Naive thymus-derived CD4-positive, alpha-beta T cell (primary cell): ENCODE measurements around the gene ADGRL1. TPM values are rescaled to one million over a fixed set of nuclear protein-coding genes. Genes with fewer than 3 reads are reported as not detected.
"Not testable (repeated sequence)": the region's sequence is repeated elsewhere in the genome, so short reads cannot be mapped to it uniquely, and the experiment has no call there.

Experiments used
- ATAC-seq: fragments of 150-1000 bp; cut with Tn5 transposase; 2 replicates; pipeline ENCODE4 v1.10.0; 2021; ENCODE audit warnings: mild to moderate bottlenecking, moderate library complexity
- CTCF ChIA-PET: fragments of 350-600 bp; sonication (Branson Sonifier 250); formaldehyde crosslinking; loops from one replicate; lab custom pipeline; 2021; ENCODE audit warnings: antibody characterized with exemption; lab: Charles Lee
- POLR2A ChIA-PET: fragments of 350-600 bp; sonication (Branson Sonifier 250); formaldehyde crosslinking; loops from one replicate; lab custom pipeline; 2021; ENCODE audit warnings: antibody characterized with exemption, inconsistent platforms; lab: Charles Lee
- DNase-seq, 9 donors: peaks; one replicate each; pipeline versions ENCODE4 v3.0.0 to v3.0.0-alpha.2; 2020 to 2022; ENCODE audit warnings: mixed read lengths in 1 of 9
- H3K27ac ChIP-seq: one replicate; pipeline ENCODE4 v1.7.0; 2013; ENCODE audit warnings: mild to moderate bottlenecking, low read depth, low read length, moderate library complexity
- H3K27me3 ChIP-seq, 2 donors: one replicate each; pipeline ENCODE4 v1.7.0; 2013; ENCODE audit warnings: low read length in 2 of 2, mild to moderate bottlenecking in 2 of 2, moderate library complexity in 2 of 2; ENCODE audit not compliant: control insufficient read depth in 2 of 2, insufficient read depth in 2 of 2
- H3K36me3 ChIP-seq, 3 experiments: 1 replicate in 2 of 3; 2 replicates in 1 of 3; pipeline ENCODE4 v1.7.0; 2013; ENCODE audit warnings: low read length in 3 of 3, mild to moderate bottlenecking in 3 of 3, moderate library complexity in 1 of 3; ENCODE audit not compliant: insufficient read depth in 3 of 3, control insufficient read depth in 2 of 3
- H3K4me1 ChIP-seq, 2 donors: one replicate each; pipeline ENCODE4 v1.7.0; 2013; ENCODE audit warnings: low read length in 2 of 2, mild to moderate bottlenecking in 2 of 2, moderate library complexity in 1 of 2; ENCODE audit not compliant: control insufficient read depth in 2 of 2, insufficient read depth in 2 of 2
- H3K4me3 ChIP-seq: 2 replicates; pipeline ENCODE4 v1.7.0; 2013; ENCODE audit warnings: mild to moderate bottlenecking, low read length
- H3K9me3 ChIP-seq, 3 experiments: 1 replicate in 2 of 3; 2 replicates in 1 of 3; pipeline ENCODE4 v1.7.0; 2013; ENCODE audit warnings: low read length in 3 of 3; ENCODE audit not compliant: control insufficient read depth in 2 of 3
- H3K27ac Mint-ChIP-seq, 9 donors: one replicate each; pipeline ENCODE4 v1.8.0; 2020 to 2022; ENCODE audit warnings: mixed read lengths in 9 of 9, mild to moderate bottlenecking in 8 of 9, moderate library complexity in 5 of 9, inconsistent platforms in 2 of 9
- H3K27me3 Mint-ChIP-seq, 5 donors: one replicate each; pipeline ENCODE4 v1.8.0; 2021 to 2022; ENCODE audit warnings: mixed read lengths in 5 of 5, mild to moderate bottlenecking in 1 of 5
- H3K36me3 Mint-ChIP-seq, 5 donors: one replicate each; pipeline ENCODE4 v1.8.0; 2020 to 2022; ENCODE audit warnings: mixed read lengths in 5 of 5, mild to moderate bottlenecking in 3 of 5, inconsistent platforms in 1 of 5
- H3K4me1 Mint-ChIP-seq, 7 donors: one replicate each; pipeline ENCODE4 v1.8.0; 2020 to 2022; ENCODE audit warnings: mixed read lengths in 7 of 7, mild to moderate bottlenecking in 3 of 7, inconsistent platforms in 1 of 7
- H3K4me3 Mint-ChIP-seq, 10 donors: one replicate each; pipeline ENCODE4 v1.8.0; 2020 to 2022; ENCODE audit warnings: mild to moderate bottlenecking in 10 of 10, mixed read lengths in 10 of 10, moderate library complexity in 6 of 10, inconsistent platforms in 2 of 10
- H3K9me3 Mint-ChIP-seq, 11 donors: one replicate each; pipeline ENCODE4 v1.8.0; 2020 to 2022; ENCODE audit warnings: mixed read lengths in 11 of 11, mild to moderate bottlenecking in 4 of 11, inconsistent platforms in 1 of 11, moderate library complexity in 1 of 11
- intact Hi-C, 2 donors: fragments of 100-400 bp; cut with micrococcal nuclease; formaldehyde crosslinking; loops; one replicate each; pipeline ENCODE4 v1.15.1; 2023
- polyA plus RNA-seq, 2 donors: library from polyadenylated mRNA; unstranded; fragments of 300-500 nt; fragmentation: Illumina TruSeq; gene quantifications; one replicate each; pipeline ENCODE4 v1.2.3, GENCODE V29; 2021
- total RNA-seq, 6 experiments: library from RNA in 5 of 6; stranded (reverse) in 5 of 6; gene quantifications; 1 replicate in 5 of 6; 2 replicates in 1 of 6; pipeline ENCODE4 v1.2.3 and lab custom pipeline; 2021 to 2026

ADGRL1 gene
- total and polyA plus RNA-seq, 7 experiments from 2014 or later: 0.72 to 39.4 (median 31.1) TPM

- Histone ChIP-seq H3K36me3 (peaks cover 0 to 8% (median 0%) of the 10 kb centered on the region in 3 experiments), H3K4me3 (no peak overlapping the region), H3K9me3 (no peaks in the 10 kb centered on the region), H3K27me3 (no peaks in the 10 kb centered on the region), H3K27ac (no peak overlapping the region), H3K4me1 (no peaks in the 10 kb centered on the region)
- H3K9me3 Mint-ChIP-seq: no peaks in the 10 kb centered on the region
- H3K36me3 Mint-ChIP-seq: peaks cover 0 to 5% (median 0%) of the 10 kb centered on the region in 5 donors
- intact Hi-C loops: no loop called here
- DNase-seq (no peak), ATAC-seq (no peak)
- H3K27me3 Mint-ChIP-seq: no peaks in the 10 kb centered on the region
- CTCF ChIA-PET: interaction anchor here (2.1 kb wide), 1 partner anchor 45 kb away, joined by 8 read pairs; the partner anchor contains the start of gene ASF1B
- no peak overlapping the region for H3K4me3 Mint-ChIP-seq
- peaks cover 0 to 10% (median 5%) of the 10 kb centered on the region in 7 donors for H3K4me1 Mint-ChIP-seq
- POLR2A ChIA-PET: interaction anchor here (0.9 kb wide), 1 partner anchor 9 kb away, joined by 3 read pairs; no protein-coding TSS in a partner anchor
- no peak overlapping the region for H3K27ac Mint-ChIP-seq
Measured at GRCh38 chr19:14182476-14182875, 23.5 kb downstream of the ADGRL1 start.

DNA sequence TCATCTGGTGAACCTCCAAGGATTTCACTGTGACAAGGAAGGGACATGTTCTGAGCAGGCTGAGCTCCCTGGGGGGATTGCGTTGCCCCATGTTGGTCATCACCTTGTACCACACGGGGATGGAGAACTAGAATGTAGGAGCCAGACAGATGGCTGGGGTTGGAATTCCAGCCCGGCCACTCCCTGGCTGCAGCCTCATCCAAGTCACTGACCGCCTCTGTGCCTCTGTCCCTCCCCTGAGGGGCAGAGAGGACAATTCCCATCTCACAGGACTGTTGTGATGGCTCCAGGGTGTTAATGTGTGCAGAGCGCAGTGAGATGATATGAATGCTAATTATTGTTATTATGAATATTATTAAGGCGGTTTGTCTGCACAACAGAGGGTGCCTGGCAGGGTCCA is 24.1 kb downstream of the ADGRL1 start:
- H3K36me3 Mint-ChIP-seq: peaks cover 0 to 11% (median 0%) of the 10 kb centered on the region in 5 donors
- ChIA-PET POLR2A (interaction anchor here (0.6 to 0.9 kb wide), 2 partner anchors 11 to 1954 kb away, joined by 3 read pairs; no protein-coding TSS in a partner anchor), CTCF (interaction anchor here (2.1 kb wide), 1 partner anchor 45 kb away, joined by 8 read pairs; the partner anchor contains the start of gene ASF1B)
- H3K27ac ChIP-seq: no peak overlapping the region
- peaks cover 0 to 13% (median 0%) of the 10 kb centered on the region in 3 experiments for H3K36me3 ChIP-seq
- no peak overlapping the region for H3K4me3 Mint-ChIP-seq
- peak overlapping the region in 1 of 9 donors; percentile 75 for H3K27ac Mint-ChIP-seq
- DNase-seq: no peak
- no peaks in the 10 kb centered on the region for H3K27me3 Mint-ChIP-seq
- no peaks in the 10 kb centered on the region for H3K4me1 ChIP-seq
- no peaks in the 10 kb centered on the region for H3K9me3 Mint-ChIP-seq
- no peak for ATAC-seq
- H3K4me3 ChIP-seq: no peak overlapping the region
- H3K4me1 Mint-ChIP-seq: peaks cover 0 to 9% (median 5%) of the 10 kb centered on the region in 7 donors
- H3K9me3 ChIP-seq: no peaks in the 10 kb centered on the region
- intact Hi-C loops: no loop called here
- H3K27me3 ChIP-seq: no peaks in the 10 kb centered on the region

DNA sequence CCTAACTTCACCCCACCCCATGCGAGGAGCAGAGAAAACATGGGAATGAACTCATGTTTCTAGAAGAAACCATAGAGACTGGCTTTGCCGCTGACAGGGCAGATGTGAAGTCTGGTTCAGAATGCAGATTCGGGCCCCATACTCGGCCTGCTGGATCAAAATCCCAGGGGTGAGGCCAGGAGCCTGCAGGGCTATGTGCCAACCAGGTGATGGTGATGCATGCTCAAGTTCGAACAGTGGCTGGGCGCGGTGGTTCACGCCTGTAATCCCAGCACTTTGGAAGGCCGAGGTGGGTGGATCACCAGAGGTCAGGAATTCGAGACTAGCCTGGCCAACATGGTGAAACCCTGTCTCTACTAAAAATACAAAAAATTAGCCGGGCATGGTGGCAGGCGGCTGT is 24.8 kb downstream of the ADGRL1 start:
- H3K27ac ChIP-seq, H3K4me3 ChIP-seq, H3K27me3 Mint-ChIP-seq, H3K4me1 Mint-ChIP-seq, H3K4me3 Mint-ChIP-seq, intact Hi-C loops, H3K9me3 ChIP-seq, H3K27me3 ChIP-seq, DNase-seq, CTCF ChIA-PET, H3K9me3 Mint-ChIP-seq, H3K4me1 ChIP-seq, ATAC-seq: not testable (repeated sequence)
- peaks cover 0 to 21% (median 0%) of the 10 kb centered on the region in 3 experiments for H3K36me3 ChIP-seq
- Mint-ChIP-seq H3K36me3 (peaks cover 0 to 13% (median 2%) of the 10 kb centered on the region in 5 donors), H3K27ac (peak overlapping the region in 1 of 9 donors; percentile 45)
- POLR2A ChIA-PET: interaction anchor here (0.6 to 0.9 kb wide), 2 partner anchors 10 to 1955 kb away, joined by 3 read pairs; no protein-coding TSS in a partner anchor

DNA sequence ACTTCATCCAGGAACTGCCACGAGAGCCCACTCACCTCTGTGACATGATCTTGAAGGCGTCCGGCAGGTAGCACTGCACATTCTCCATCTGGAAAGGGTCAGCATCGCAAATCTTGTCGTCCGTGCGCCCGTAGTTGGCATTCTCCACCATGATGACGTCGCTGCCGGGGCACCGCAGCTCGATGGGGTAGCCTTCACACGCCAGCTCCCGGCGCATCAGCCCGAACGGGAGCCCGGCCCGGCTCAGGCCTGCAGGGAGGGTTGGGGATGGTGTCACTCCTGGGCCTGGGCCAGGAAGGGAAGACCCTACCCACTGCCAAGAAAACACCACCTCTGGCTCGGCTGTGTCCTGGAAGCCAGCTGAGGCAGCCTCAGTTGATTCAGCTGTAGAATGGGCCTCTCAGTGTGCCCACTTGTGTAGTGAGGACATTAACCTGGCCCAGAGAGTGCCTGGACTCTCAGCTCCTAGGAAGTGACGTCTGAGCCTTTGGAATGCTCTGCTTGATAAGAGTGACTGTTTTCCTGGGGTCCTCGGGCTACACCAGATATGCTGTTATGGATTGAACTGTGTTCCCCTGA is 28.4 kb downstream of the ADGRL1 start:
- H3K4me3 ChIP-seq: no peak overlapping the region
- H3K27ac ChIP-seq: no peak overlapping the region
- no peaks in the 10 kb centered on the region for H3K27me3 ChIP-seq
- no peak overlapping the region for H3K4me3 Mint-ChIP-seq
- no peaks in the 10 kb centered on the region for H3K27me3 Mint-ChIP-seq
- intact Hi-C loops: no loop called here
- DNase-seq: no peak
- no peaks in the 10 kb centered on the region for H3K4me1 ChIP-seq
- ChIA-PET POLR2A (no interaction called here), CTCF (no interaction called here)
- peaks cover 0 to 38% (median 0%) of the 10 kb centered on the region in 3 experiments for H3K36me3 ChIP-seq
- no peaks in the 10 kb centered on the region for H3K9me3 ChIP-seq
- ATAC-seq: no peak
- peaks cover 5 to 19% (median 7%) of the 10 kb centered on the region in 5 donors for H3K36me3 Mint-ChIP-seq
- H3K9me3 Mint-ChIP-seq: no peaks in the 10 kb centered on the region
- peaks cover 6 to 10% (median 7%) of the 10 kb centered on the region in 7 donors for H3K4me1 Mint-ChIP-seq
- no peak overlapping the region for H3K27ac Mint-ChIP-seq

DNA sequence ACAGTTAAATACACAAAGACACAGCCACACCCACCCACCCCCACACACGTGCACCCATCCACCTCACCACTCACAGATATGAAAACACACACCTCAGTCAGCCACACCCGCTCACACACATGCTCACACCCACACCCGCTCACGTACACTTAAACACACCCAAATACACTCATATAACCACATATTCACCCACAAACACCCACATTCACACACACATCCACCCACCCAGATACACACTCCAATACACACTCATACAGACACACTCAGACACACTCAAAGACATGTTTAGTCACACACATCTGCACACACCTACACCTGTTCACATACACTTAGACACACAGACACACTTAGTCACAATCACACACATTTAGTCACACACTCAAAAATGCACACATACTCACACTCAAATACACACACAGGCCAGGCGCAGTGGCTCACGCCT is 30.6 kb downstream of the ADGRL1 start:
- Mint-ChIP-seq H3K27ac (peak overlapping the region in 8 of 9 donors; percentile 0 to 75 (median 49)), H3K4me3 (no peak overlapping the region), H3K36me3 (peaks cover 10 to 37% (median 18%) of the 10 kb centered on the region in 5 donors), H3K4me1 (peaks cover 6 to 14% (median 7%) of the 10 kb centered on the region in 7 donors), H3K9me3 (peaks cover 0 to 2% (median 0%) of the 10 kb centered on the region in 11 donors), H3K27me3 (no peaks in the 10 kb centered on the region)
- intact Hi-C loops: no loop called here
- Histone ChIP-seq H3K27me3 (no peaks in the 10 kb centered on the region), H3K9me3 (no peaks in the 10 kb centered on the region), H3K27ac (no peak overlapping the region), H3K36me3 (peaks cover 0 to 53% (median 0%) of the 10 kb centered on the region in 3 experiments), H3K4me3 (no peak overlapping the region), H3K4me1 (no peaks in the 10 kb centered on the region)
- ATAC-seq: no peak
- ChIA-PET POLR2A (interaction anchor here (1.6 kb wide), 1 partner anchor 8 kb away, joined by 4 read pairs; no protein-coding TSS in a partner anchor), CTCF (interaction anchor here (0.7 kb wide), 1 partner anchor 174 kb away, joined by 3 read pairs; no protein-coding TSS in a partner anchor)
- DNase-seq: no peak

GRCh38 chr19:14174883-14175282 is 31.1 kb downstream of the ADGRL1 start:
- no peak overlapping the region for H3K4me3 Mint-ChIP-seq
- ATAC-seq: no peak
- peaks cover 0 to 3% (median 0%) of the 10 kb centered on the region in 11 donors for H3K9me3 Mint-ChIP-seq
- H3K27ac Mint-ChIP-seq: peak overlapping the region in 4 of 9 donors; percentile 33 to 75 (median 74)
- peaks cover 0 to 58% (median 0%) of the 10 kb centered on the region in 3 experiments for H3K36me3 ChIP-seq
- H3K4me1 ChIP-seq: no peaks in the 10 kb centered on the region
- POLR2A ChIA-PET: no interaction called here
- DNase-seq: no peak
- no peak overlapping the region for H3K27ac ChIP-seq
- intact Hi-C loops: no loop called here
- no peaks in the 10 kb centered on the region for H3K27me3 Mint-ChIP-seq
- peaks cover 15 to 42% (median 23%) of the 10 kb centered on the region in 5 donors for H3K36me3 Mint-ChIP-seq
- no peak overlapping the region for H3K4me3 ChIP-seq
- H3K27me3 ChIP-seq: no peaks in the 10 kb centered on the region
- no peaks in the 10 kb centered on the region for H3K9me3 ChIP-seq
- CTCF ChIA-PET: no interaction called here
- peaks cover 6 to 14% (median 8%) of the 10 kb centered on the region in 7 donors for H3K4me1 Mint-ChIP-seq
